HG03457 (cell line): ENCODE measurements around the gene PSD.

Source experiments
- ATAC-seq: cut with Tn5 transposase; IDR thresholded peaks from one replicate; pipeline ENCODE4 v1.9.1; 2021; ENCODE audit warnings: moderate number of reproducible peaks; ENCODE audit not compliant: unreplicated experiment

PSD gene

DNA sequence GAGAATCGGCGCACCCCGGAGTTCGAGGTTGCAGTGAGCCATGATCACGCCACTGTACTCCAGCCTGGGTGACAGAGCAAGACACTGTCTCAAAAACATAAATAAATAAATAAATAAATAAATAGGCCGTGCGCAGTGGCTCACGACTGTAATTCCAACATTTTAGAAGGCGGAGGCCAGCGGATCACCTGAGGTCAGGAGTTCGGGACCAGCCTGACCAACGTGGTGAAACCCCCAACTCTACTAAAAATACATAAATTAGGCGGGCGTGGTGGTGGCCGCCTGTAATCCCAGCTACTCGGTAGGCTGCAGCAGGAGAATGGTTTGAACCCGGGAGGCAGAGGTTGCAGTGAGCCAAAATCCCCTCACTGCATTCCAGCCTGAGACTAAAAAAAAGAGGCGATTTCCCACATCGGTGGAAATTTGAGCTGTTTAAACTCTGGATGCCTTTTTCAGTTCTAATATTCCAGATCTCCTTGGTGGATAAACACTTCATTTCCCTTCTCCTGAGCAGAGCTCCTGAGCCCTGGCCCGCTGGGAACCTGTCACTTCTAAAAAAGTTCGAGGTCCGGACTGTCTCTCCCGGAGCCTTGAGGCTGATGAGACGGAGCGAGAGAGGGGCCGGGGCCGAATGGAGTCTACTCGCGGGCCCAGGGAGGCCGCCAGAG, 25.0 kb downstream of the PSD start:
- ATAC-seq, result no peak

DNA sequence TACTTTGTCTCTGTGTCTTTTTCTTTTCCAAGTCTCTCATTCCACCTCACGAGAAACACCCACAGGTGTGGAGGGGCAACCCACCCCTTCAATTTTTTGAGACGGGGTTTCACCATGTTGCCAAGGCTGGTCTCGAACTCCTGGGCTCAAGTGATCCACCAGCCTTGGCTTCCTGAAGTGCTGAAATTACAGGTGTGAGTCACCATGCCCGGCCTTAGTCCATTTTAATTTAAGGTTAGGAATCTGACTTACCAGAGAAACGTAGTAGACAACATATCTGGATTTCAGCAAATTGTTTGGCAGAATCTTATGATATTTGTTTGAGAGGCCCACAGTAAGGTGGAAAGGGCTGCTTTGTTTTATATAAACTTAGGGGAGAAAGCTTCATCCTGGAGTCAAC, 26.3 kb downstream of the PSD start:
- ATAC-seq, result no peak

DNA sequence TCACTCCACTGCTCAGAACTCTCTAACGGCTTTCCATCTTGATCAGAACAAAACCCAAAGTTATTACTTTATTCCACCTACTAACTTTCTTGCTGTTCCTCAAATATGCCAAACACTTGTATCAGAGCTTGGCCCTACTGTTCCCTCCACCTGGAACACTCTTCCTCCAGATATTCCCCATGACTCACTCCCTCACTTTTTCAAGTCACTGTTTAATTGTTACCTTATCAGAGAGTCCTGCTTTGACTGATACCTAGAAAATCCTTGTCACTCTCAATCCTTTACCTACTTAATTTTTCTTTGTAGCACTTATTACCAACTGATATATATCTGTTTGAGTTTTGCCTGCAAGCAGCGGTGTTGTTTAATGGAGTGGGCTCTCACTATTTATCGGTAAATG, 28.7 kb downstream of the PSD start:
- no peak for ATAC-seq

DNA sequence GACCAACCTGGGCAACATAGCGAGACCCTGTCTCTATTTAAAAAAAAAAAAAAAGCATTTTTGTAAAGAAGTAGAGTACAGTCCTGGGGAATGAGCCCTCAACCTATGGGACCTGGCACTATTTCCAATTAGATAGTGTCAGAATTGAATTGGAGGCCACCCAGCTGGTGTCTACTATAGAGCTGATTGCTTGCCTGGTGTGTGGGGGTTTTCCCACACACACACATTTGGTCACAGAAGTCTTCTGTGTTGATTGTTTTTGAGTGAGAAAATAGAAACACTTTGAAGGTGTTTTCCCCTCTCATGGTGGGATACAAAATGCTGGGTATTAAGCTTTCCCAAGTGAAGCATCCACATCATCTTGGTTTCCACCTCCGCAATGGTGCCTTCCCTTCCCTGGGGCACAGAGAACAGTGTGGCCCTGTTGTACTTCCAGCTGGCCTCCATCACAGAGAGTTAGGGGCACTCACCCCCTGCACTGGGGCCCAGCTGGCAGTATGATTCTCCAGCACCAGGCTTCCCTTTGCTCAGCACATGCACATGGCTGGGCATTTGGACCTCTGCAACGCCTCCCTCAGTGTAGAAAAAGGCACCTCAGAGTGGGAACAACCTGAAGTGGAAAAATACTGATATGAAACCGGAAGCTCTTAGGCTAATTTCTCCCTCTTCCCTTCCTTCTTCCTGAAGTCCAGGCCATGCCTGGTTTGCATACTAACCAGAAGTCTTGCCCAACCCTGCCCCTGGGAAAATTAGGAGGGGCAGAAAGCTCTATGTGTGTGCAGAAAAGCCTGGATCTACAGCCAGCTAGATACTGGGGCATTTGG, 33.8 kb downstream of the PSD start:
- no peak for ATAC-seq

DNA sequence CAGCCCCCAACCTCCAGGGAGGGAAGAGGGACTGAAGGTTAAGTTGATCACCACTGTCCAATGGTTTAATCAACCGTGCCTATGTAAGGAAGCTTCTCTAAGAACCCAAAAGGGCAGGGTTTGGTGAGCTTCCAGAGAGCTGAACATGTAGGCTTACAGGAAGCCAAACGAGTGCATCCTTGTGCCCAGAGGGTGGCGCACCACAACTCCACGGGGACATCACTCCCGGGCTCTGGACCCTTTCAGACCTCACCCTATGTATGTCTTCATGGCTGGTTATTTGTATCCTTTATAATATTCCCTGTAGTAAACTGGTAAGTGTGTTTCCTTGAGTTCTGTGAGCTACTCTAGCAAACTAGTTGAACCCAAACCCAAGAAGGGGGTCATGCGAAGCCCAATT, 34.5 kb downstream of the PSD start:
- ATAC-seq, result no peak

DNA sequence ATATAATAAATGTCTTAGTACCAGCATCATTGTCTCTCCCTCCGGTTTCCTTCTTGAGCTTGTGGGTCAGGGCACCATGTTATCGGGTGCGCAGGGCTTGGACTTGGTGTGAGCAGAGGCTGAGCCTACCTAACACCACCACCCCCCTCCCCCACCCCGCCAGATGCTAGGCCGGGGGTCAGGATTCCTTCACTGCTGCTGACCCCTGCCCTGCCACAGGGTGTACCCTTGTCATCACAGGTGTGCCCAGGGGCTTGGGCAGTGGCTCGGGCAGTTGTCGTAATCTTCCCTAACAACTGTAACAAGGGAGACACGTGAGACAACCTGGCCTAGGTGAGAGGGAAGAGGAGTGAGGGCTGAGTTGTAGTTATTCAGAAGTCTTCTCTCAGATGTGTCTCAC, 35.7 kb downstream of the PSD start:
- no peak for ATAC-seq

DNA sequence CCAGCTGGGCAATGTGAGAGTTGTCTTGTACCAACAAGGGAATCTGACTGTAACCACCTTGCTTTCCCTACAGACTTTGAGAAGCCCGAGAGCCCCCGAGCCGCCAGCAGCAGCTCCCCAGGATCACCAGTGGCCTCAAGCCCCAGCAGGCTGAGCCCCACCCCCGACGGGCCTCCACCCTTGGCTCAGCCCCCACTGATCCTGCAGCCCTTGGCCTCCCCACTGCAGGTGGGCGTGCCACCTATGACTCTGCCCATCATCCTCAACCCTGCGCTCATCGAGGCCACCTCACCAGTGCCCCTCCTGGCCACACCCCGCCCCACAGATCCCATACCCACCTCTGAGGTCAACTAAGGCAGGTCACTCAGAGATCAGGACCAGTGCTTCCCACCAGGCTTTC, 36.6 kb downstream of the PSD start:
- no peak for ATAC-seq

DNA sequence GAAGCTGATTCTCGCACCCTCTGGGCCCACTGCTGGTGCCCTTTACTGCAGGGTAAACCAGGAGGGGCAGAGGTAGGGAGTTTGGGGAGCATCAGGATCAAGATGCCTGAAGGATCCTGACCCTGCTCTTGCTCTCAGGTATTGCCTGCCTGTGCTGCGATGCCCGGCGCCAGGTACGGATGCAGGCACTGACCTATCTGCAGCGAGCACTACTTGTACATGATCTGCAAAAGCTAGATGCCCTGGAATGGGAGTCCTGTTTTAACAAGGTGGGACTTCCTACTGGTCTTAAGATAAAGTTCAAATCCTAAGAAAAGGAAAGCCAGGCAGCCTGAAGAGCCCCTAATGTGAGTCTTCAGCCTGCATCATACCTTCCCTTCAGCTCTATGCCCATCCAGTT, 39.2 kb downstream of the PSD start:
- no peak for ATAC-seq

DNA sequence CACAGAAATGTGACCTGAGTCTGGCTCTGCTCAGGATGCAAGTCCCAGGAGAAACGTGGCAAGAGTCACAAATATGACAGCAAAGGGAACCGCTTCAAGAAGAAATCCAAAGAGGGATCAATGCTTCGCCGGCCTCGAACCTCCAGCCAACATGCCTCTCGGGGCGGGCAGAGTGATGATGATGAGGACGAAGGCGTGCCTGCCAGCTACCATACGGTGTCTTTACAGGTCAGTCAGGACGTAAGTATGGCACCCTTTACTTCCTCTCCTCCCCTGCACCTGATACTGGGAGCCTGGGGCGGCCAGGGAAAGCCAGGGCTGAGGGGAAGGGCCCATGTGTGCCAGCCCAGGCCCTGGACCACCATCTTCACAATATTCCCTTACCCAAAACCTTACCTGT, 41.7 kb downstream of the PSD start:
- ATAC-seq, result no peak

DNA sequence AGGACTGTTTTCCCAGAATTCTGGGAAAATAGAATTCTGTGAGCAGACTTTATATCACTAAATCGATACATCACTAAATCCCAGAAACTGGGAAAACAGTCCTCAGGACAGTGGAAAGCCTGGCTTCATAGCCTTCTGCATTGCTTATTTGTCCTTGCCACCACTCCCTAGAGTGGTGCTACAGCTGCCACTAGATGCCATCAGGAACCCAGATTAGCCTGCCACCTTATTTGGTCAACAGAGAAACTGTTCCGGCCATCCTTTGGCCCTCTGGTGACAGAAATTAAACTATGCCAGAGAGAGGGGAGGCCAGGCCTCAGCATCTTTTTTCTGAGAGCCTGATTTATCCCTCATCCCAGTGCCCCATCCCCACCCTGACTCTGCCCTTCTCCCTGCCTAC, 42.7 kb downstream of the PSD start:
- no peak for ATAC-seq

DNA sequence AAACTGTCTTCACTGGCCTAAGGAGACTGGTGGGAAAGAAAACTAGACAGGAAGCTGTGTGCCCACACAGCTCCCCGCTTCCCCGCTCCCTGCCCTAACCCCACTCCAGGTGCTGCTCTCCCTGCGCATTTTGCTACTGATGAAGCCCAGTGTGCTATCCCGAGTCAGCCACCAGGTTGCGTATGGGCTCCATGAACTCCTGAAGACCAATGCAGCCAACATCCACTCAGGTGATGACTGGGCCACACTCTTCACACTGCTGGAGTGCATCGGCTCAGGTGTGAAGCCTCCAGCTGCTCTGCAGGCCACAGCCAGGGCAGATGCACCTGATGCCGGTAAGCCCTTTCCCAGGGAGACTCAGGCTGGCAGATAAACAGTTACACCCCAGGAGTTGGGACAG, 43.3 kb downstream of the PSD start:
- no peak for ATAC-seq

DNA sequence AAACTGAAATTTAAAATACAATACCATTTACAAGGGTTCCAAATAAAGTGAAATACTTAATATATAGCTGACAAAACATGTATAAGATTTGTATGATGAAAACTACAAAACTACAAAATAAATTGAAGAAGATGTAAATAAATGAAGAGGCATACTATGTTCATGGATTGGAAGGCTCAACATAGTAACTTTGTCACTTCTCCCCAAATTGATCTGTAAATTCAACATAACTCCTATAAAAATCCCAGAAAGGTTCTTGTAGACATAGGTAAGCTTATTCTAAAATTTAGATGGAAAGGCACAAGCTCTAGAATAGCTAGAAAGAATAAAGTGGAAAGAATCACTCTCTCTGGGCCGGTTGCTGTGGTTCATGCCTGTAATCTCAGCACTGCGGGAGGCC, 47.3 kb downstream of the PSD start:
- ATAC-seq, result no peak

DNA sequence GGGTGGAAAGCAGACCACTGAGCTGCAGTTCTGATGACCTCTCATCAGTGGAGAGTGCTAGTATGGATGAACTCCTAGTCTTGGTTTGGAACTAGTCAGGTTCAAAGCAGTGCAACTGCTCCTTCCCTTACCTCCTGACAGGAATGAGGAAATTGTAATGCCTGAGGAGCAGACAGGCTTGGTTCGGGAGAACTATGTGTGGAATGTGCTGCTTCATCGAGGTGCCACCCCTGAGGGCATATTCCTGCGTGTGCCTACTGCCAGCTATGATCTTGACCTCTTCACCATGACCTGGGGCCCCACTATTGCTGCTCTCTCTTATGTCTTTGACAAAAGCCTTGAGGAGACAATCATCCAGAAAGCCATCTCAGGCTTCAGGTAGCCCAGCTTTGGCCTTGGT, 50.5 kb downstream of the PSD start:
- ATAC-seq, result no peak

DNA sequence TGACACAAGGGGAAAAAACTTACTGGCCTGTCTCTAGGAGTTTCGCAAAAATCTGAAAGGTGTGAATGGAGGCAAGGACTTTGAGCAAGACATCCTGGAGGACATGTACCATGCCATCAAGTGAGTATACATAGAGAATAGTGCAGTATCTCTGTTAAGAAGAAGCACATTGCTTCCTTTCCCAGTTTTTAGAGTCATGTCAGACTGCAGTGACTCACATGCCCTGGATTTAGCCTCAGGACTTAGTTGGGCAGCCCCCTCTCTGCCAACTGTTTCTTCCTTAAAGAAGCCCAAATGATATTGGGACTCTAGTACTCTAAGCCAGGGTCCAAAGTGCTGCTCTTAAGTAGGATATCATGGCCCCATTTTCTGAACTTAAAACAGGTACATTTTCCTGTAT, 51.1 kb downstream of the PSD start:
- no peak for ATAC-seq

DNA sequence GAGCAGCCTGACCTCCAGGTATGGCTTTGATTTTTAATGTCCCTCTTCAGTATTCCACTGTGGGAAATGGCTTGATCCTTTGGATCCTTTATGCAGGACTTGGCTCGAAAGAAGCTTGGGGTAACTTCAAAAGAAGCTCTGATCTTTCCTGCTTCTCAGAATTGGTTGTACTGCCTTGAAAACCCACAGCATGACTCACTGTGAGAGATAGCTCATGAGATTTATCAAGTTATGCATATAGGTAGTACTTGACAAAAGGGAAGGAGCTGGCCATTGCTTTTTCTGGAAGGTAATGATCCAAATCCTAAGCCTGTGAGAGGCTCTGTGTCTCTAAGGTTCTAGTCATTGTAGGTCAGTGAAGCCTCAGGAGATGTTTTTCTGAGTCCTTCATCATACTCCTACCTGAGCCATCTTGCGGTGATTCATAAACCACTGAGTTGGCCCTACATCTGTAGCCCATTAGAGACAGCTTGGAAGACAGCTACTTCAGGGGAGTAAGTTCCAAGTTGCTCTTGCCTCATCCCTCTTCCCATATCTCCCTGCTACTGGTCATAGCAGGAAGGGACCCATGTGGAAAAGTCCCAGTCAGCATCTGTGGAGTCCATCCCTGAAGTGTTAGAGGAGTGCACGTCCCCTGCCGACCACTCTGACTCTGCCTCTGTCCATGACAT, 59.7 kb downstream of the PSD start:
- no peak for ATAC-seq

DNA sequence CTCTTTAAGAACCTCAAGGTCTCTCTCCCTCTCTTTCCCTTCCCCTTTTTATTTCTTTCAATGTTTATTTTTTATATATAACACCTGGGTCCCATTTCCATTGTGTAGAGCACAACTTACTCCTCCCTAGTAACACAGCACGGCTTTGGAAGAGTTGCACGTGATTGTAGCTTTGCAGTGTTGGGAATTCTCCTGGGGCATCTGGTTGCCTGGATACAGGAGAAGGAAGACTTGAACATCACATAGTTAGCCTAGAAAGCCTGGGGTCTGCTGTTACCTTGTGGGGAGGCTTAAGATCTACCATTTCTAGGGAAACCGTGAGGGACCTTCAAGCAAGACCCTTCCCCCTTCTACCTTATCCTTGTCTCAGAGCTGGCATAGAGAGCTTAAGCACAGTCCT, 64.1 kb downstream of the PSD start:
- no peak for ATAC-seq
